ENCODE data around the gene SLC10A4. TPM values are rescaled to one million over a fixed set of nuclear protein-coding genes. Genes with fewer than 3 reads are reported as not detected.

Gene SLC10A4
- total and polyA plus RNA-seq, 2 of the 8 experiments (the other 6 are each of a cell fraction or from before 2014, with no cell fraction given), result 4.5 to 5.6 TPM

GRCh38 chr4:48472794-48473193, 10.3 kb upstream of the SLC10A4 start (continued):
- no peak for TF ChIP-seq SIRT6 (IDR thresholded peaks at IDR 0.05; ENCODE audit: low read length)
- TF ChIP-seq USF2 (IDR thresholded peaks at IDR 0.05; ENCODE audit: low read length), result no peak
- TF ChIP-seq CHD1 (IDR thresholded peaks at IDR 0.05; ENCODE audit: low read depth, low read length), result no peak
